CD4-positive, alpha-beta T cell (primary cell): Measurements from ENCODE around the gene MINPP1. TPM values are rescaled to one million over a fixed set of nuclear protein-coding genes. Genes with fewer than 3 reads are reported as not detected.

Experiments
- ATAC-seq: fragments of 200-7000 bp; cut with Tn5 transposase; one replicate; pipeline ENCODE4 v1.10.0; 2022; ENCODE audit warnings: mild to moderate bottlenecking; ENCODE audit not compliant: poor library complexity
- CTCF ChIA-PET: fragments of 350-600 bp; sonication (Branson Sonifier 250); formaldehyde crosslinking; loops from one replicate; lab custom pipeline; 2021; ENCODE audit warnings: antibody characterized with exemption, inconsistent platforms; lab: Charles Lee
- POLR2A ChIA-PET: fragments of 350-600 bp; sonication (Branson Sonifier 250); formaldehyde crosslinking; loops from one replicate; lab custom pipeline; 2021; ENCODE audit warnings: antibody characterized with exemption, inconsistent platforms; lab: Charles Lee
- DNase-seq, 14 experiments: peaks; one replicate each; pipeline ENCODE4 v3.0.0-alpha.2; 2013 to 2020; ENCODE audit warnings: mixed read lengths in 2 of 14
- H3K27ac ChIP-seq, 2 donors: one replicate each; pipeline versions ENCODE4 v1.5.1 to v1.7.0; 2013; ENCODE audit warnings: low read length in 2 of 2, low read depth in 1 of 2, mild to moderate bottlenecking in 1 of 2
- H3K27me3 ChIP-seq, 2 experiments: 1 replicate in 1 of 2; 2 replicates in 1 of 2; pipeline versions ENCODE4 v1.6.1 to v1.7.0; 2013; ENCODE audit warnings: low read length in 2 of 2, control low read depth in 1 of 2, mild to moderate bottlenecking in 1 of 2, moderate library complexity in 1 of 2; ENCODE audit not compliant: insufficient read depth in 2 of 2, control insufficient read depth in 1 of 2
- H3K36me3 ChIP-seq: one replicate; pipeline ENCODE4 v1.6.1; 2013; ENCODE audit warnings: low read length, control low read depth; ENCODE audit not compliant: insufficient read depth
- H3K4me1 ChIP-seq: one replicate; pipeline ENCODE4 v1.6.1; 2013; ENCODE audit warnings: low read length, control low read depth; ENCODE audit not compliant: insufficient read depth
- H3K4me3 ChIP-seq: one replicate; pipeline ENCODE4 v1.5.1; 2013; ENCODE audit warnings: mild to moderate bottlenecking, low read length, moderate library complexity
- H3K9me3 ChIP-seq, 2 experiments: 1 replicate in 1 of 2; 2 replicates in 1 of 2; pipeline versions ENCODE4 v1.6.1 to v1.7.0; 2013; ENCODE audit warnings: low read length in 2 of 2, mild to moderate bottlenecking in 2 of 2, control low read depth in 1 of 2, moderate library complexity in 1 of 2; ENCODE audit not compliant: control insufficient read depth in 1 of 2, insufficient read depth in 1 of 2
- H3K27ac Mint-ChIP-seq: one replicate; pipeline ENCODE4 v1.8.0; 2020; ENCODE audit warnings: mixed read lengths
- H3K27me3 Mint-ChIP-seq: one replicate; pipeline ENCODE4 v1.8.0; 2021; ENCODE audit warnings: mixed read lengths
- H3K36me3 Mint-ChIP-seq: one replicate; pipeline ENCODE4 v1.8.0; 2021; ENCODE audit warnings: low read depth, mixed read lengths
- H3K4me1 Mint-ChIP-seq: one replicate; pipeline ENCODE4 v1.8.0; 2021; ENCODE audit warnings: low read depth, mixed read lengths
- H3K4me3 Mint-ChIP-seq: one replicate; pipeline ENCODE4 v1.8.0; 2020; ENCODE audit warnings: mild to moderate bottlenecking, mixed read lengths
- H3K9me3 Mint-ChIP-seq: one replicate; pipeline ENCODE4 v1.8.0; 2020; ENCODE audit warnings: mixed read lengths
- intact Hi-C, 2 experiments: fragments of 100-400 bp; cut with DNase I in 1 of 2; cut with micrococcal nuclease in 1 of 2; formaldehyde crosslinking; loops; one replicate each; pipeline versions ENCODE4 v1.15.1 to v1.9.0; 2023 to 2025; cut with DNase I, micrococcal nuclease
- total RNA-seq, 174 experiments: library from RNA in 2 of 174; stranded (reverse) in 2 of 174; gene quantifications; one replicate each; pipeline ENCODE4 v1.2.3 and lab custom pipeline; 2021 to 2026
- TF ChIP-seq, protein P1 (sequence below): fragments of 200-600 bp; IDR thresholded peaks from one replicate; pipeline ENCODE4 v1.8.0; 2022; ENCODE audit warnings: antibody characterized with exemption, mild to moderate bottlenecking

MINPP1 gene
- total RNA-seq, 2 experiments from 2014 or later = 0.50 to 0.69 TPM

DNA sequence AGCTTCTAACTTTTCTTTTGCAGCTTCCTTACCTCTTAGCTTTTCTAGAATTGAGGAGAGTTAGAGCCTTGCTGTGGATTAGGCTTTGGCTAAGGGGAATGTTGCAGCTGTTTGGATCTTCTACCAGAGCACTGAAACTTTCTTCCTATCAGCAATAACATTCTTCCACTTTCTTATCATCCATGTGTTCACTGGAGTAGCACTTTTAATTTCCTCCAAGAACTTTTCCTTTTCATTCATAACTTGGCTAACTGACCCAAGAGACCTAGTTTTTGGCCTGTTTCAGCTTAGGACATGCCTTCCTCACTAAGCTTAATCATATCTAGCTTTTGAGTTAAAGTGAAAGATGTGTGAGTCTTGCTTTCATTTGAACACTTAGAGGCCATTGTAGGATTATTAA is 19.6 kb downstream of the MINPP1 start:
- ATAC-seq (no peak), DNase-seq (no peak)
- intact Hi-C loops = no loop called here
- H3K27ac ChIP-seq = no peak overlapping the region
- Mint-ChIP-seq H3K27ac (no peak overlapping the region), H3K36me3 (peaks cover 89% of the 10 kb centered on the region), H3K4me1 (peaks cover 5% of the 10 kb centered on the region), H3K4me3 (no peak overlapping the region), H3K27me3 (no peaks in the 10 kb centered on the region), H3K9me3 (peaks cover 4% of the 10 kb centered on the region)
- POLR2A ChIA-PET = interaction anchor here (0.7 kb wide), 1 partner anchor 9 kb away, joined by 3 read pairs; no protein-coding TSS in a partner anchor
- H3K9me3 ChIP-seq = no peaks in the 10 kb centered on the region
- TF ChIP-seq, protein P1, sequence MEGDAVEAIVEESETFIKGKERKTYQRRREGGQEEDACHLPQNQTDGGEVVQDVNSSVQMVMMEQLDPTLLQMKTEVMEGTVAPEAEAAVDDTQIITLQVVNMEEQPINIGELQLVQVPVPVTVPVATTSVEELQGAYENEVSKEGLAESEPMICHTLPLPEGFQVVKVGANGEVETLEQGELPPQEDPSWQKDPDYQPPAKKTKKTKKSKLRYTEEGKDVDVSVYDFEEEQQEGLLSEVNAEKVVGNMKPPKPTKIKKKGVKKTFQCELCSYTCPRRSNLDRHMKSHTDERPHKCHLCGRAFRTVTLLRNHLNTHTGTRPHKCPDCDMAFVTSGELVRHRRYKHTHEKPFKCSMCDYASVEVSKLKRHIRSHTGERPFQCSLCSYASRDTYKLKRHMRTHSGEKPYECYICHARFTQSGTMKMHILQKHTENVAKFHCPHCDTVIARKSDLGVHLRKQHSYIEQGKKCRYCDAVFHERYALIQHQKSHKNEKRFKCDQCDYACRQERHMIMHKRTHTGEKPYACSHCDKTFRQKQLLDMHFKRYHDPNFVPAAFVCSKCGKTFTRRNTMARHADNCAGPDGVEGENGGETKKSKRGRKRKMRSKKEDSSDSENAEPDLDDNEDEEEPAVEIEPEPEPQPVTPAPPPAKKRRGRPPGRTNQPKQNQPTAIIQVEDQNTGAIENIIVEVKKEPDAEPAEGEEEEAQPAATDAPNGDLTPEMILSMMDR = no peak
- no peak overlapping the region for H3K4me3 ChIP-seq
- no peaks in the 10 kb centered on the region for H3K27me3 ChIP-seq
- no peaks in the 10 kb centered on the region for H3K4me1 ChIP-seq
- H3K36me3 ChIP-seq = peaks cover 18% of the 10 kb centered on the region
- CTCF ChIA-PET = interaction anchor here (1.1 kb wide), 1 partner anchor 10 kb away, joined by 3 read pairs; no protein-coding TSS in a partner anchor

DNA sequence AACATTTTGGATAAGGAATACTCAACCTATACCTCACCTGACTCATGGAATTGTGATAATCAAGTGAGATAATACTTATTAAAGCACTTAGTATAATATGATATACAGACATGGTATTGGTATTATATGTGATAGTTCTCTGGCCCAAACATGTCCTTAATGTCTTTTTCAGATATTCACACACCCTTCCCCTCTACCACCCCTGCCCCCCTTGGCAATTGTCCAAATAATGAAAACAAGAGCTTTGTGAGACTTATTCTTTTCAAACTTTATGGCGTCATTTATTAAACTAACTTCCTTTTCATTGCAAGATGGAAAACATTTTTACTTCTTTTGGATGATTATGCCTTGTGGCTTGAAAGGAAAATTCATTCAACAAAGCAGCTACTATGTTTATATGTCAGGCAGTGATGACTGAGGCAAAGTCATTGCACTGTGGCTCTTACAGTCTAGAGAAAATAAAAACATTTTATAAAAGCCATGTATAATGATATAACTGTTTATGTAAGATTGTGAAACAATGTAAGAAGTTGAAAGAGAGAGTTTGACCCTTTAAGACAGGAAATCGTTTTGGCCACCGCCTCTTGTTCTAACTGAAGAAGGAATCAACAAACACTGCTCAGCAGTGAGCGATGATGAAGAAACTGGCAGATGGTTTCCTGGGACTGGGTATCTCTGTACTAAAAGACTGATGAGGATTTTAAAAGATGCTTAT is 27.4 kb downstream of the MINPP1 start:
- H3K27me3 ChIP-seq = no peaks in the 10 kb centered on the region
- intact Hi-C loops = loop anchor here (5.0 to 10.0 kb wide), 3 partner anchors 233 to 1023 kb away; no protein-coding TSS in a partner anchor
- H3K27ac ChIP-seq = no peak overlapping the region
- DNase-seq (no peak), ATAC-seq (no peak)
- Mint-ChIP-seq H3K27me3 (no peaks in the 10 kb centered on the region), H3K36me3 (peaks cover 70% of the 10 kb centered on the region), H3K9me3 (peaks cover 2% of the 10 kb centered on the region), H3K4me3 (no peak overlapping the region), H3K27ac (no peak overlapping the region), H3K4me1 (peaks cover 12% of the 10 kb centered on the region)
- H3K4me3 ChIP-seq = no peak overlapping the region
- TF ChIP-seq, protein P1 = no peak
- H3K4me1 ChIP-seq = no peaks in the 10 kb centered on the region
- POLR2A ChIA-PET = no interaction called here
- CTCF ChIA-PET = no interaction called here
- peaks cover 0 to 6% of the 10 kb centered on the region in 2 experiments for H3K9me3 ChIP-seq
- H3K36me3 ChIP-seq = no peaks in the 10 kb centered on the region

DNA sequence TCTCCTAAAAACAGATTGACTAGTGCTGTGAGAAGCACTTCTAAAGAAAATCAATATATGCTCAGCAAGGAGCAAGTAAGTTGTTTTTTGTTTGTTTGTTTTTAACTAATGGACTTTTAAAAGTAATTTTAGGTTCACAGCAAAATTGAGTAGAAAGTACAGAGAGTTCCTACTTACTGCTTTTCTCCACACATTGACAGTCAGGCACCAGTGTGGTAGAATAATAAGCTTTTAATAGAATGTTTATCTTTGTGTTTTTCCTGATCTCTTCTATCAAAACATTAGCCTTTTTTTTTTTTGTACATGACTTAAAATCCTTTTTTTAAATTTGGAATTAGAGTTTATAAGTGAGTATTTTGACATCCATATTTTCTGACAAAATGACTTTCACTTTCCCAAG is 28.0 kb downstream of the MINPP1 start:
- no peaks in the 10 kb centered on the region for H3K36me3 ChIP-seq
- TF ChIP-seq, protein P1 = no peak
- H3K36me3 Mint-ChIP-seq = peaks cover 66% of the 10 kb centered on the region
- H3K27ac ChIP-seq = no peak overlapping the region
- H3K4me1 ChIP-seq = no peaks in the 10 kb centered on the region
- H3K27ac Mint-ChIP-seq = no peak overlapping the region
- peaks cover 0 to 6% of the 10 kb centered on the region in 2 experiments for H3K9me3 ChIP-seq
- ATAC-seq (no peak), DNase-seq (no peak)
- no peaks in the 10 kb centered on the region for H3K27me3 Mint-ChIP-seq
- H3K4me3 ChIP-seq = no peak overlapping the region
- no peaks in the 10 kb centered on the region for H3K27me3 ChIP-seq
- H3K9me3 Mint-ChIP-seq = peaks cover 2% of the 10 kb centered on the region
- H3K4me3 Mint-ChIP-seq = no peak overlapping the region
- H3K4me1 Mint-ChIP-seq = peaks cover 16% of the 10 kb centered on the region
- intact Hi-C loops = loop anchor here (5.0 to 10.0 kb wide), 3 partner anchors 232 to 1022 kb away; no protein-coding TSS in a partner anchor
- POLR2A ChIA-PET = no interaction called here
- CTCF ChIA-PET = interaction anchor here (0.6 to 1.1 kb wide), 3 partner anchors 14 to 27 kb away, joined by 3 read pairs; no protein-coding TSS in a partner anchor
